BLaER1 (cell line): ENCODE results near the gene CCDC184.

Source experiments
- H3K27ac ChIP-seq: shearing (Covaris generic); formaldehyde crosslinking; 2 replicates; pipeline ENCODE4 v1.8.1; 2022
- H3K27me3 ChIP-seq: shearing (Covaris generic); formaldehyde crosslinking; 2 replicates; pipeline ENCODE4 v1.8.1; 2022
- H3K36me3 ChIP-seq: shearing (Covaris generic); formaldehyde crosslinking; 2 replicates; pipeline ENCODE4 v1.8.1; 2022
- H3K4me1 ChIP-seq: shearing (Covaris generic); formaldehyde crosslinking; 2 replicates; pipeline ENCODE4 v1.8.1; 2022
- H3K4me2 ChIP-seq: shearing (Covaris generic); formaldehyde crosslinking; 2 replicates; pipeline ENCODE4 v1.8.1; 2022
- H3K4me3 ChIP-seq: shearing (Covaris generic); formaldehyde crosslinking; 2 replicates; pipeline ENCODE4 v1.8.1; 2022
- H3K9ac ChIP-seq: shearing (Covaris generic); formaldehyde crosslinking; 2 replicates; pipeline ENCODE4 v1.8.1; 2022
- H3K9me3 ChIP-seq: shearing (Covaris generic); formaldehyde crosslinking; 2 replicates; pipeline ENCODE4 v1.8.1; 2022
- H4K20me1 ChIP-seq: shearing (Covaris generic); formaldehyde crosslinking; 2 replicates; pipeline ENCODE4 v1.8.1; 2022
- Cebpa-rat ChIP-seq: shearing (Covaris generic); IDR thresholded peaks from 2 replicates; pipeline ENCODE4 v1.8.1; 2022

CCDC184 gene

GRCh38 chr12:48189331-48190125 lies 6.1 kb downstream of the CCDC184 start:
- H3K4me2 ChIP-seq: no peak overlapping the region
- TF ChIP-seq Cebpa-rat: no peak
- no peak overlapping the region for H3K4me3 ChIP-seq
- H3K27ac ChIP-seq: no peak overlapping the region
- H3K4me1 ChIP-seq: peaks cover 33% of the 10 kb centered on the region
- no peaks in the 10 kb centered on the region for H3K9me3 ChIP-seq
- no peaks in the 10 kb centered on the region for H3K36me3 ChIP-seq
- no peak overlapping the region for H3K9ac ChIP-seq
- peaks cover 15% of the 10 kb centered on the region for H3K27me3 ChIP-seq
- H4K20me1 ChIP-seq: no peaks in the 10 kb centered on the region

- Histone ChIP-seq H3K9ac (no peak overlapping the region), H3K4me1 (peaks cover 17% of the 10 kb centered on the region), H3K4me3 (no peak overlapping the region), H3K4me2 (no peak overlapping the region), H3K9me3 (no peaks in the 10 kb centered on the region), H4K20me1 (no peaks in the 10 kb centered on the region), H3K36me3 (no peaks in the 10 kb centered on the region), H3K27me3 (no peaks in the 10 kb centered on the region), H3K27ac (no peak overlapping the region)
- TF ChIP-seq Cebpa-rat: no peak
Observed at GRCh38 chr12:48191096-48191495, 7.7 kb downstream of the CCDC184 start.

GRCh38 chr12:48192861-48193260 lies 9.4 kb downstream of the CCDC184 start:
- no peaks in the 10 kb centered on the region for H4K20me1 ChIP-seq
- no peak for TF ChIP-seq Cebpa-rat
- no peaks in the 10 kb centered on the region for H3K36me3 ChIP-seq
- peaks cover 16% of the 10 kb centered on the region for H3K4me1 ChIP-seq
- H3K9ac ChIP-seq: no peak overlapping the region
- no peaks in the 10 kb centered on the region for H3K27me3 ChIP-seq
- H3K4me3 ChIP-seq: no peak overlapping the region
- no peak overlapping the region for H3K4me2 ChIP-seq
- H3K27ac ChIP-seq: no peak overlapping the region
- no peaks in the 10 kb centered on the region for H3K9me3 ChIP-seq

- TF ChIP-seq Cebpa-rat: no peak
- Histone ChIP-seq H3K4me3 (no peak overlapping the region), H3K36me3 (no peaks in the 10 kb centered on the region), H3K9me3 (no peaks in the 10 kb centered on the region), H3K4me2 (no peak overlapping the region), H3K9ac (no peak overlapping the region), H3K27ac (no peak overlapping the region), H3K27me3 (no peaks in the 10 kb centered on the region), H4K20me1 (no peaks in the 10 kb centered on the region), H3K4me1 (peaks cover 12% of the 10 kb centered on the region)
Observed at GRCh38 chr12:48193623-48194022, 10.2 kb downstream of the CCDC184 start.

- no peak for TF ChIP-seq Cebpa-rat
- Histone ChIP-seq H3K9ac (no peak overlapping the region), H3K36me3 (no peaks in the 10 kb centered on the region), H3K27ac (no peak overlapping the region), H3K4me3 (no peak overlapping the region), H4K20me1 (no peaks in the 10 kb centered on the region), H3K4me2 (no peak overlapping the region), H3K4me1 (peaks cover 24% of the 10 kb centered on the region), H3K9me3 (no peaks in the 10 kb centered on the region), H3K27me3 (no peaks in the 10 kb centered on the region)
Observed at GRCh38 chr12:48194799-48195201, 11.4 kb downstream of the CCDC184 start.

GRCh38 chr12:48197549-48197970 lies 14.1 kb downstream of the CCDC184 start:
- H3K27ac ChIP-seq: peak overlapping the region; percentile 96
- H3K27me3 ChIP-seq: no peaks in the 10 kb centered on the region
- H3K36me3 ChIP-seq: no peaks in the 10 kb centered on the region
- no peak for TF ChIP-seq Cebpa-rat
- H3K4me1 ChIP-seq: peaks cover 30% of the 10 kb centered on the region
- H3K9me3 ChIP-seq: no peaks in the 10 kb centered on the region; the same call in 1 of the 2 replicates
- H4K20me1 ChIP-seq: no peaks in the 10 kb centered on the region
- peak overlapping the region; percentile 76 for H3K4me3 ChIP-seq
- peak overlapping the region; percentile 94 for H3K4me2 ChIP-seq
- H3K9ac ChIP-seq: peak overlapping the region; percentile 92

- Histone ChIP-seq H3K4me1 (peaks cover 30% of the 10 kb centered on the region), H3K27me3 (no peaks in the 10 kb centered on the region), H3K27ac (peak overlapping the region; percentile 96)
Observed at GRCh38 chr12:48197971-48198671, 14.7 kb downstream of the CCDC184 start.

GRCh38 chr12:48198672-48198971 lies 15.2 kb downstream of the CCDC184 start:
- Histone ChIP-seq H3K36me3 (no peaks in the 10 kb centered on the region), H3K27ac (peak overlapping the region; percentile 96)
- no peak for TF ChIP-seq Cebpa-rat

More at GRCh38 chr12:48197971-48198671, 14.7 kb downstream of the CCDC184 start:
- no peaks in the 10 kb centered on the region; the same call in 1 of the 2 replicates for H3K9me3 ChIP-seq
- H3K36me3 ChIP-seq: no peaks in the 10 kb centered on the region
- no peaks in the 10 kb centered on the region for H4K20me1 ChIP-seq
- H3K4me2 ChIP-seq: peak overlapping the region; percentile 94
- no peak for TF ChIP-seq Cebpa-rat
- peak overlapping the region; percentile 76 for H3K4me3 ChIP-seq
- peak overlapping the region; percentile 92 for H3K9ac ChIP-seq

GRCh38 chr12:48198985-48199384 lies 15.5 kb downstream of the CCDC184 start:
- H4K20me1 ChIP-seq: no peaks in the 10 kb centered on the region
- H3K27ac ChIP-seq: peak overlapping the region; percentile 96
- peak overlapping the region; percentile 94 for H3K4me2 ChIP-seq
- no peaks in the 10 kb centered on the region for H3K36me3 ChIP-seq
- peaks cover 3% of the 10 kb centered on the region; the same call in 1 of the 2 replicates for H3K9me3 ChIP-seq
- H3K27me3 ChIP-seq: no peaks in the 10 kb centered on the region
- H3K9ac ChIP-seq: peak overlapping the region; percentile 92
- TF ChIP-seq Cebpa-rat: no peak
- H3K4me1 ChIP-seq: peaks cover 30% of the 10 kb centered on the region
- peak overlapping the region; percentile 76 for H3K4me3 ChIP-seq

More at GRCh38 chr12:48198672-48198971, 15.2 kb downstream of the CCDC184 start:
- H3K4me1 ChIP-seq: peaks cover 30% of the 10 kb centered on the region
- peak overlapping the region; percentile 76 for H3K4me3 ChIP-seq
- no peaks in the 10 kb centered on the region for H3K27me3 ChIP-seq
- H3K9me3 ChIP-seq: no peaks in the 10 kb centered on the region; the same call in 1 of the 2 replicates
- peak overlapping the region; percentile 94 for H3K4me2 ChIP-seq
- H3K9ac ChIP-seq: peak overlapping the region; percentile 92
- H4K20me1 ChIP-seq: no peaks in the 10 kb centered on the region

- Histone ChIP-seq H3K9ac (peak overlapping the region; percentile 92; the same call in 1 of the 2 replicates), H3K4me3 (0 out of 2 replicates have a peak overlapping the region, but pooled peaks have one; percentile 76), H3K27me3 (no peaks in the 10 kb centered on the region)
Observed at GRCh38 chr12:48199774-48200221, 16.4 kb downstream of the CCDC184 start.

More at GRCh38 chr12:48199774-48200221, 16.4 kb downstream of the CCDC184 start:
- Histone ChIP-seq H3K36me3 (no peaks in the 10 kb centered on the region), H3K9me3 (peaks cover 7% of the 10 kb centered on the region; the same call in 1 of the 2 replicates), H3K27ac (0 out of 2 replicates have a peak overlapping the region, but pooled peaks have one; percentile 8), H3K4me1 (peaks cover 30% of the 10 kb centered on the region), H3K4me2 (peak overlapping the region; percentile 94), H4K20me1 (no peaks in the 10 kb centered on the region)
- no peak for TF ChIP-seq Cebpa-rat
